Kidney epithelial cell (primary cell): ENCODE data around the gene CHM. TPM values are rescaled to one million over a fixed set of nuclear protein-coding genes. Genes with fewer than 3 reads are reported as not detected.
"Not testable (repeated sequence)": the region's sequence is repeated elsewhere in the genome, so short reads cannot be mapped to it uniquely, and the experiment has no call there.

Experiments
- DNase-seq: peaks from one replicate; pipeline ENCODE4 v3.0.0-alpha.2; 2010; ENCODE audit warnings: low read depth
- H3K27me3 ChIP-seq: 2 replicates; pipeline ENCODE4 v1.6.0; 2011; ENCODE audit warnings: low read length; ENCODE audit not compliant: control insufficient read depth, insufficient read depth
- H3K36me3 ChIP-seq: 2 replicates; pipeline ENCODE4 v1.5.1; 2011; ENCODE audit warnings: low read length; ENCODE audit not compliant: control insufficient read depth, insufficient read depth
- H3K4me3 ChIP-seq: 2 replicates; pipeline ENCODE4 v1.5.1; 2011; ENCODE audit warnings: low read depth, mild to moderate bottlenecking, control low read depth, low read length
- total RNA-seq: library from RNA; depleted of rRNA; stranded (reverse); fragments of >200 nt; gene quantifications from 2 replicates; pipeline ENCODE4 v1.2.3, GENCODE V29; 2015
- TF ChIP-seq, protein P1 (sequence below): IDR thresholded peaks from 2 replicates; pipeline ENCODE4 v1.5.1; 2011; ENCODE audit warnings: mild to moderate bottlenecking, moderate library complexity, low read length, control low read depth, inconsistent platforms; ENCODE audit not compliant: insufficient read depth, poor library complexity, severe bottlenecking

CHM gene
- total RNA-seq, 1 donor from 2014 or later, result 24.8 TPM

DNA sequence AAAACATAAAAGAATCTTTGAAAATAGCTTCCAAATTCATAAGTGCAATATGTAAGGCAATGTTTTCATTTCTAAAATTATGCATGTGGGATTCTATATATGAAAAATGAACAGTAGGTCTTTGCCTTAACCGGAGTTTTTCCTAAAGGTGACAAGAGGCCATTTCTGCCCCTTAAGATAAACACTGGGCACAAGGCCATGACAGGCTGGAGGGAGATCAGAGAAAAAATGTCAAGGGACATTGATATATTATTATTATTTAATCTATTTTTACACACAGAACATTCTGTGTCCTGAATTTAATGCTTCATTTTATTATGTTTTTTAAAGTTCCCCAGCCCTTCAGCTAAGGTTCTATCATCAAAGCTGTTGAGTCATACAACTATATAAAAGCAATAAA lies 118.8 kb downstream of the CHM start:
- Histone ChIP-seq H3K36me3 (no peaks in the 10 kb centered on the region), H3K4me3 (no peak overlapping the region), H3K27me3 (no peaks in the 10 kb centered on the region)
- DNase-seq, result no peak
- TF ChIP-seq, protein P1, sequence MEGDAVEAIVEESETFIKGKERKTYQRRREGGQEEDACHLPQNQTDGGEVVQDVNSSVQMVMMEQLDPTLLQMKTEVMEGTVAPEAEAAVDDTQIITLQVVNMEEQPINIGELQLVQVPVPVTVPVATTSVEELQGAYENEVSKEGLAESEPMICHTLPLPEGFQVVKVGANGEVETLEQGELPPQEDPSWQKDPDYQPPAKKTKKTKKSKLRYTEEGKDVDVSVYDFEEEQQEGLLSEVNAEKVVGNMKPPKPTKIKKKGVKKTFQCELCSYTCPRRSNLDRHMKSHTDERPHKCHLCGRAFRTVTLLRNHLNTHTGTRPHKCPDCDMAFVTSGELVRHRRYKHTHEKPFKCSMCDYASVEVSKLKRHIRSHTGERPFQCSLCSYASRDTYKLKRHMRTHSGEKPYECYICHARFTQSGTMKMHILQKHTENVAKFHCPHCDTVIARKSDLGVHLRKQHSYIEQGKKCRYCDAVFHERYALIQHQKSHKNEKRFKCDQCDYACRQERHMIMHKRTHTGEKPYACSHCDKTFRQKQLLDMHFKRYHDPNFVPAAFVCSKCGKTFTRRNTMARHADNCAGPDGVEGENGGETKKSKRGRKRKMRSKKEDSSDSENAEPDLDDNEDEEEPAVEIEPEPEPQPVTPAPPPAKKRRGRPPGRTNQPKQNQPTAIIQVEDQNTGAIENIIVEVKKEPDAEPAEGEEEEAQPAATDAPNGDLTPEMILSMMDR, result no peak

- no peak for DNase-seq
- Histone ChIP-seq H3K36me3 (no peaks in the 10 kb centered on the region), H3K4me3 (no peak overlapping the region), H3K27me3 (no peaks in the 10 kb centered on the region)
- TF ChIP-seq, protein P1, result no peak
These were observed 119.6 kb downstream of the CHM start for GRCh38 chrX:85927740-85928139.

DNA sequence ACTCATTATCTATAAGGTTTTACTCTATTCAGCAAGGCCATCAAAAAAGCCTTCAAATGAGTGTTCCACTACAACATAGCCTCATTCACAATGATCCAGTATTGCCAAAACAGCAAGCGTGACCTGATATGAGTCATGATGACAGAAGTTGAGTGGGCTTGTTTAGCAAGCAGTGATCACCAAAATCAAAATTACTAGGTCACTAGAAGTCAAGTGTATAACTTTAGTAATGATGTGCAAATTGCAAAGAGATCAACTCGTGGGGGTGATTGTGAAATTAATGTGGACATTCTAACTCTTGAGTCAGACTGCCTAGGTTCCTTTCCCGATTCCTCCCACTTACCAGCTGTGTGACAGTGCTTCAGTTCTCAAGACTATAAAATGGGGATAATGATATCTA lies 124.5 kb downstream of the CHM start:
- TF ChIP-seq, protein P1, result no peak
- Histone ChIP-seq H3K36me3 (no peaks in the 10 kb centered on the region), H3K4me3 (no peak overlapping the region), H3K27me3 (no peaks in the 10 kb centered on the region)
- peak; percentile 1 for DNase-seq

DNA sequence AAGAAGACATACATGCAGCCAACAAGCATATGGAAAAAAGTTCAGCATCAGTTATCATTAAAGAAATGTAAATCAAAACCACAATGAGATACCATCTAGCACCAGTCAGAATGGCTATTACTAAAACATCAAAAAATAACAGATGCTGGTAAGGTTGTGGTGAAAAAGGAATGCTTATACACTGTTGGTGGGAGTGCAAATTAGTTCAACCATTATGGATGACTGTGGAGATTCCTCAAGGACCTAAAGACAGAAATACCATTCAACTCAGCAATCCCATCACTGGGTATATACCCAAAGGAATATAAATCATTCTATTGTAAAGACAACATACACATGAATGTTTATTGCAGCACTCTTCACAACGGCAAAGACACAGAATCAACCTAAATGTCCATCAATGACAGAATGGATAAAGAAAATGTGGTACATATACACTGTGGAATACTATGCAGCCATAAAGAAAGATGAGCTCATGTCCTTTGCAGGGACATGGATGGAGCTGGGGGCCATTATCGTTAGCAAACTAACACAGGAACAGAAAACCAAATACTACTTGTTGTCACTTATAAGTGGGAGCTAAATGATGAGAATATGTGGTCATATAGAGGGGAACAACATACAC lies 130.6 kb downstream of the CHM start:
- not testable (repeated sequence) for H3K27me3 ChIP-seq, H3K36me3 ChIP-seq, H3K4me3 ChIP-seq, DNase-seq

DNA sequence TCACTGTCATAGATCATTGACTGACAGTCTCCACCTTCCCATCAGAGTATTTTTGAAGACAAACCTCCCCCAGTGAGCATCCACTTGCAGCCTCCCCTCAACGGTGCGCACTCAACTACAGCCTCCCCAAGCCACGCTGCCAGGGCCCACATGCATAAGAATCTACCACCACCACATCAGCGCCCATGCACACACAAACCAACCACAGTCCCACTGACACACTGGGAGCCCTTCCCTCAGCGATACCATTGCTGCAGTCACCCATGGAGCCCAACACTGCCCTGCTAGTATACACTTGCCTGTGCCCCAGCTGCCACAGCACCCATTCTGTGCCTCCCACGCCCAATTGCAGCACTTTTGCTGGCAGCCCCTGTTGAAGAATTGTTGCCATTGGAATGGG lies 132.9 kb downstream of the CHM start:
- TF ChIP-seq, protein P1, result no peak
- H3K4me3 ChIP-seq, result no peak overlapping the region
- DNase-seq, result no peak
- no peaks in the 10 kb centered on the region for H3K27me3 ChIP-seq
- H3K36me3 ChIP-seq, result no peaks in the 10 kb centered on the region

- H3K36me3 ChIP-seq, result no peaks in the 10 kb centered on the region
- H3K4me3 ChIP-seq, result no peak overlapping the region
- H3K27me3 ChIP-seq, result no peaks in the 10 kb centered on the region
- TF ChIP-seq, protein P1, result no peak
- no peak for DNase-seq
These were observed 140.0 kb downstream of the CHM start for GRCh38 chrX:85907316-85907715.
